Lower leg skin (tissue), 4 donors: ENCODE data around the gene TXNRD3. TPM values are rescaled to one million over a fixed set of nuclear protein-coding genes. Genes with fewer than 3 reads are reported as not detected.
"Not testable (repeated sequence)": the region's sequence is repeated elsewhere in the genome, so short reads cannot be mapped to it uniquely, and the experiment has no call there.

Source experiments
- DNase-seq, 2 donors: peaks; one replicate each; pipeline ENCODE4 v3.0.0-alpha.2; 2019; ENCODE audit warnings: low spot score in 2 of 2
- H3K4me3 ChIP-seq: fragments of 200-600 bp; sonication (generic); 2 replicates; pipeline ENCODE4 v1.5.1; 2017; ENCODE audit warnings: mild to moderate bottlenecking, low read depth; ENCODE audit not compliant: poor library complexity, severe bottlenecking
- POLR2A ChIP-seq, 2 donors: fragments of 450-650 bp; IDR thresholded peaks; one replicate each; pipeline ENCODE4 v1.6.1; 2016 to 2017; ENCODE audit warnings: antibody characterized with exemption in 2 of 2, mild to moderate bottlenecking in 1 of 2, moderate library complexity in 1 of 2
- WGBS, 2 donors: methylation state at CpG; one replicate each; pipeline ENCODE4 v1.1.5; 2018; 5-methylcytosine and 5-hydroxymethylcytosine counted together
- intact Hi-C: fragments of 100-400 bp; cut with DNase I; formaldehyde crosslinking; loops from one replicate; pipeline ENCODE4 v1.15.0; 2023; ENCODE audit warnings: low total_unique reads
- total RNA-seq, 4 donors: library from RNA; depleted of rRNA; stranded (reverse); fragments of >200 nt; gene quantifications; one replicate each; pipeline ENCODE4 v1.1.0, GENCODE V29; 2016
- TF ChIP-seq, protein P1 (sequence below), 3 donors: fragments of 450-650 bp; IDR thresholded peaks; one replicate each; pipeline ENCODE4 v1.5.1; 2016; ENCODE audit warnings: antibody characterized with exemption in 3 of 3, mild to moderate bottlenecking in 3 of 3, moderate library complexity in 2 of 3

Gene TXNRD3
- total RNA-seq, 4 donors from 2014 or later: 6.8 to 12.1 (median 9.2) TPM

DNA sequence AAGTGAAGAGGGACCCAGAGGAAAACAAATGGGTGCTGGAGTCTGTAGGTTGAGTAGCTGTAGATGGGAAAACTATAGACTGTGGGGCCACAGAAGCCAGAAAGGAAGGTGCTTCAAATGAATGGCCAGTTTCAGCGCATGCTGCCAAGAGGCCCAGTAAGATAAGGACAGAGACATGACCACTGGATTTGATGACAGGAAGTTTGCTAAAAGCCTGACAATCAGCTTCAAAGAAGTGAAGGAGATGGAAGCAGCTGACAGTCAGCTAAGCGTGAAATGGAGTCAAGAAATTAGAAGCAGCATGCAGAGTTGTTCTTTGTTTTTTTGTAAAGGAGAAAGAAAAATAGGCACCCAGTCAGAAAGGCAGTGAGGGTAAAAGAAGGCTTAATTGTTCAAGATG, 24.9 kb downstream of the TXNRD3 start:
- TF ChIP-seq, protein P1, sequence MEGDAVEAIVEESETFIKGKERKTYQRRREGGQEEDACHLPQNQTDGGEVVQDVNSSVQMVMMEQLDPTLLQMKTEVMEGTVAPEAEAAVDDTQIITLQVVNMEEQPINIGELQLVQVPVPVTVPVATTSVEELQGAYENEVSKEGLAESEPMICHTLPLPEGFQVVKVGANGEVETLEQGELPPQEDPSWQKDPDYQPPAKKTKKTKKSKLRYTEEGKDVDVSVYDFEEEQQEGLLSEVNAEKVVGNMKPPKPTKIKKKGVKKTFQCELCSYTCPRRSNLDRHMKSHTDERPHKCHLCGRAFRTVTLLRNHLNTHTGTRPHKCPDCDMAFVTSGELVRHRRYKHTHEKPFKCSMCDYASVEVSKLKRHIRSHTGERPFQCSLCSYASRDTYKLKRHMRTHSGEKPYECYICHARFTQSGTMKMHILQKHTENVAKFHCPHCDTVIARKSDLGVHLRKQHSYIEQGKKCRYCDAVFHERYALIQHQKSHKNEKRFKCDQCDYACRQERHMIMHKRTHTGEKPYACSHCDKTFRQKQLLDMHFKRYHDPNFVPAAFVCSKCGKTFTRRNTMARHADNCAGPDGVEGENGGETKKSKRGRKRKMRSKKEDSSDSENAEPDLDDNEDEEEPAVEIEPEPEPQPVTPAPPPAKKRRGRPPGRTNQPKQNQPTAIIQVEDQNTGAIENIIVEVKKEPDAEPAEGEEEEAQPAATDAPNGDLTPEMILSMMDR (IDR thresholded peaks at IDR 0.05): no peak
- no peak for TF ChIP-seq POLR2A (IDR thresholded peaks at IDR 0.05)
- H3K4me3 ChIP-seq: no peak overlapping the region
- intact Hi-C loops: no loop called here
- no peak for DNase-seq
- 90 to 94% methylated on average over 2 of the region's 2 CpGs for WGBS, 2 donors

DNA sequence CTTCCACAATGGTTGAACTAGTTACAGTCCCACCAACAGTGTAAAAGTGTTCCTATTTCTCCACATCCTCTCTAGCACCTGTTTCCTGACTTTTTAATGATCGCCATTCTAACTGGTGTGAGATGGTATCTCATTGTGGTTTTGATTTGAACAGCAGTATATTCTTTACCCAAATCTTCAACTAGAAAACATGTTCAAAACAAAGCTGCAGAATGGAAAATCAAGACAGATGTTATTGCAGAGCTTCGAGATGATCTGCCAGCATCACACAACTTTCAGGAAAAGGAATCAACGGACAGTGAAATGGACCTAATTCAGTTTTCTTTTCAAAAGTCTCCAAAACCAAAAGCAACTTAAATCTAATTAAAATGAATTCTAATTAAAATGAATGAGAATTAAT, 29.2 kb downstream of the TXNRD3 start:
- intact Hi-C loops, H3K4me3 ChIP-seq, DNase-seq: not testable (repeated sequence)
- WGBS, 2 donors: 83 to 92% methylated on average over 3 of the region's 3 CpGs

DNA sequence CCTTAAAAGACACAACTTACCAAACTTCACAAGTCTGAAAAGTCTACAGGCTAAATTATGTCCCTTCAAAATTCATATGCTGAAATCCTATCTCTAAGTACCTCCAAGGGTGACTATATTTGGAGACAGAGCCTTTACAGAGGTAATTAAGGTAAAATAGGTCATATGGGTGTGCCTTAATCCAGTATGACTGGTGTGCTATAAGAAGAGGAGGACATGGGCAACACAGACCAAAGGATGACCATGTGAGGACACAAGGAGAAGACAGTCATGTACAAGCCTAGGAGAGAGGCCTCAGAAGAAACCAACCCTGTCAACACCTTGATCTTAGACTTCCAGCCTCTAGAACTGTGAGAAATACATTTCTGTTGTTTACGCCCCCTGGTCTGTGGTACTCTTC, 32.2 kb downstream of the TXNRD3 start:
- intact Hi-C loops: no loop called here
- DNase-seq: no peak
- WGBS, 2 donors: 96 to 100% methylated on average over 1 of the region's 1 CpG
- H3K4me3 ChIP-seq: no peak overlapping the region
- TF ChIP-seq, protein P1 (IDR thresholded peaks at IDR 0.05): no peak
- TF ChIP-seq POLR2A (IDR thresholded peaks at IDR 0.05): no peak

DNA sequence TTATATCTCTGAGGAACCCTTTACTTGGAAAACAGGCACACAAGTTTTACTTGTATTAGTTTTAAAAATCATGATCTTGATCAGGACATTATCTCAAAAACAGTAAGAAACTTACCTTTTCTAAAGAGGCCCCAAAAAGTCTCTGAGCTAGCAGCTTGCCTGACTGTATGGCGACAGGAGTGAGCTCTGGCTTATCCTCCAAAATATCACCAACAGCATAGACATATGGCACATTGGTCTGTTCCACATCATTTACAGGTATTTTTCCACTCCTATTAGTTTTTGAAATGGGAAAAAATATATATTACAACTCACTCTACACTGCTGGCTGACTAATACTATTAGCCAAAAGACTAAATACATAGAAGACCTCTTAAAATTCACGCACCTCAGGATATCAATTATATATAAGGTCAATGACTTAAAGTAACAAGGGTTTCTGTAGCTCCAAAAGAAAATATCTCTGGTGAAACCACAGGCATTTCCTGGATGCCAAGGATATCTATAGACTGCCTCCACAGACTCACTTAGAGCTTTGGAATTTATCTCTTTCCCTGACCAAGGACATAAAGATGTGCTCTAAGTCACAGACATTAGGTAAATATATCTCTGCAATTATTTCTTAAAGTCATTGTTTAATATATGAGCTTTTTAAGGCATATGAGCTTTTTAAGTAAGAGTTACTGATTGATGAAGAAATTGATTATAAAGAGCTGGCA, 33.1 kb downstream of the TXNRD3 start:
- intact Hi-C loops: no loop called here
- no peak for DNase-seq
- WGBS, 2 donors: 94 to 97% methylated on average over 2 of the region's 2 CpGs
- H3K4me3 ChIP-seq: no peak overlapping the region
- TF ChIP-seq, protein P1 (IDR thresholded peaks at IDR 0.05): no peak
- no peak for TF ChIP-seq POLR2A (IDR thresholded peaks at IDR 0.05)

DNA sequence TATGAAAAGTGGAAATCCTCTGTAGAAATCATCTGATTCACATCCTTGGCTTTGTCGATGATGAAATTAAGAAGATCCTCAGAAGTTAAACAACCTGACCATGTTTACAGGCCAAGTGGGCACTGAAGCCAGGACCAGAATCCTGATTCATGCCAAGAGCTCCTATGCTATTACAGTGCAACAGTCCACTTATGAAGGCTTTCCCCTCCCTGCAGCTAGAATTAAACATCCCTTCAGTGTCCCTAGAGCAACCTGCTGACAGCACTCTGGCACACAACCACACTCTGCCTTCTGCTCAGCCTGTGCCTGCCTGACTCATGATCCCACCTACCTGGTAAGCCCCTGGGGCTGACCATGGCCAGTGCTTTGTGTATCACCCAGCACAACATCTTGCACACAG, 33.8 kb downstream of the TXNRD3 start:
- H3K4me3 ChIP-seq: no peak overlapping the region
- no peak for TF ChIP-seq POLR2A (IDR thresholded peaks at IDR 0.05)
- TF ChIP-seq, protein P1 (IDR thresholded peaks at IDR 0.05): no peak
- WGBS, 2 donors: 100% methylated on average over 1 of the region's 1 CpG
- intact Hi-C loops: no loop called here
- no peak for DNase-seq

DNA sequence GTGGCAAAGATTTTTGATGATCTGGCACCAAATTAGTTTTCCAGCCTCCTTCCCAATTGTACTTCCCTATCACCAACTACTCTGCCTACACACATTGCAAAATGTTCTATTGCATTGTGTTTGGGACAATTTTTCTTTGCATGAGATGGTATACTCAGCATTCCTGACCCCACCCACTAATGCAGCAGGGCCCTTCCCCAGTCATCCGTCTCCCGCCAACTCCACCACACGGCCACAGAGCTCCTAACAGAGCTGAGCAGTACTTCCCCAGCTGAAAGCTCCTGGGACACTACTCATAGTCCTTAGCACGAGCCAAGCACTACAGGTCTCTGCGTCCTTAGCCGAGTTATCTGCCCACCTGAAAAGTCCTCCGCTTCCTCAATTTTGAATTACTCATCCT, 34.2 kb downstream of the TXNRD3 start:
- no peak for TF ChIP-seq POLR2A (IDR thresholded peaks at IDR 0.05)
- TF ChIP-seq, protein P1 (IDR thresholded peaks at IDR 0.05): no peak
- H3K4me3 ChIP-seq: no peak overlapping the region
- WGBS, 2 donors: 88 to 89% methylated on average over 7 of the region's 7 CpGs
- DNase-seq: no peak
- intact Hi-C loops: no loop called here
